ENCODE results near the gene NUDT4.
A peak's percentile ranks its signal among the peaks of the same experiment; 100 is the strongest.

The NUDT4 gene

DNA sequence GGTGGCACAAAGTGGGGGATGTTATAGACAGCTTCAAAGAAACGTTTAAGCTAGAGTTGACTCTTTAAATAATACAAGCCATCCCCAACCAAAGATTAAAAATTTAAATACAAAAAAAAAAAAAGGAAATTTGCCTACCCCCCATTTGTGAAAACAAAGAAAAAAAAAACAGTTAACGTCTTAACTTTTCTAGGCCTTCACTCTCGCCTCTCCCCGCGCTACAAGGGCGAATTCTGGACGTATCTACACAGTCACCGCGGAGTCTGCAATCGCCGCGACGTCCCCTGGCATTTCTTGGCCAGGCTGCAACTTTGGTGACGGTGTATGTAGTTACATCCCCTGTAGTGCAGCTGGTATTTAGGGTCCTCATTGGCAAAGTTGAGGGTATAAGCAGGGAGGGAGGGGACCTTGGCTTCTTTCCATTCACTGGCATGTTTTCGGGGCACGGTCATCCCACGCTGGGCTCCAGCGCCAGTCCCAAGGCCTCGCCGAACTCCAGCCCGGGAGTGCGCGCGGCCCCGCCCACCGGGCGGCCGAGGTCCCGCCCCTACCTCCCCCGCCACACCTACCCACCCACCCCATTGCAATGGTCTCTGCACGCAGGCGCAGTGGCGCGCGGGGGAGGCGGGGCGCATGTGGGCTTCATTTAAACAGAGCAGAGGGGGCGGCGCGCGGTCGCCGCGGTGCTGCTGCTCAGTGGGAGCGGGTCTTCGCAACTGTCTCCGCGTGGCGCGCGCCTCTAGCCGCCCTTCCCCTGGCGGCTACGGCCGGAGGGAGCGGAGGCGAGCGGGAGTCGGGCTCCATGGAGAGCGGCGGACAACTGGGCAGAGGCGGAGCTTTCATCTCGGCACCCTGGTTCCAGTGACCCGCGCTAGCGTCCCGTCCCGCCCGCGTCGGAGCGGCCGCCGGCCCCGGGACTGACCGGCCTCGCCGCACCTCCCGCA is at the start of gene NUDT4:
TSS of gene NUDT4 (plus strand) at position 674 of the 944 bp plus-strand sequence. CDS start 398 bp downstream, outside the sequence.
- DNase-seq: peak; percentile 96

DNA sequence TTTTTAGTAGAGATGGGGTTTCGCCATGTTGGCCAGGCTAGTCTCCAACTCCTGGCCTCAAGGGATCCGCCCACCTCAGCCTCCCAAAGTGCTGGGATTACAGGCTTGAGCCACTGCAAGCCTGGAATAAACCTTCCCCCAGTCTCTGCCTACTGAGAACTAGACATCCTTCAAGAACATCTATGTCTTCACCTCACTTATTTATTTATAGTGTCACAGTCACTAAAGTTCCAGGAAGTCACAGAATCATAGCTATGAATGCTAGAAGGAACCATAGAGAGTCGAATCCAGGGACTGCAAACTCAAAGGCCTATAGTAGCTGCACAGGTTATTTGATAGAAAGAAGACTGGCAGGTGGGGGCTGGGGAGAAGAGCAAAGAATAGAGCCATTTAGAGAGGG is 44.7 kb upstream of the NUDT4 start:
- no peak for DNase-seq

DNA sequence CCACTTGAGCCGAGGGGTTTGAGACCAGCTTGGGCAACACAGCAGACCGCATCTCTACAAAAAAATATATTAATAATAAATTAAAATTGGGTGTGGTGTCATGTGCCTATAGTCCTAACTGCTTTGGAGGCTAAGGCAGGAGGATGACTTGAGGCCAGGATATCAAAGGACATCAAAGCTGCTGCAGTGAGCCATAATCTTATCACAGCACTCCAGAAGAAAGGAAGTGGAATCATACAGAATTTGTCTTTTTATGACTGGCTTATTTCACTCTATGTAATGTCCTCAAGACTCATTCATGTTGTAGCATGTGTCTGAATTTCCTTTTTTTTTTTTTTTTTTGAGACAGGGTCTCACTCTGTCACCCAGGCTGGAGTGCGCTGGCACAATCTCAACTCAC is 43.9 kb upstream of the NUDT4 start:
- no peak for DNase-seq

DNA sequence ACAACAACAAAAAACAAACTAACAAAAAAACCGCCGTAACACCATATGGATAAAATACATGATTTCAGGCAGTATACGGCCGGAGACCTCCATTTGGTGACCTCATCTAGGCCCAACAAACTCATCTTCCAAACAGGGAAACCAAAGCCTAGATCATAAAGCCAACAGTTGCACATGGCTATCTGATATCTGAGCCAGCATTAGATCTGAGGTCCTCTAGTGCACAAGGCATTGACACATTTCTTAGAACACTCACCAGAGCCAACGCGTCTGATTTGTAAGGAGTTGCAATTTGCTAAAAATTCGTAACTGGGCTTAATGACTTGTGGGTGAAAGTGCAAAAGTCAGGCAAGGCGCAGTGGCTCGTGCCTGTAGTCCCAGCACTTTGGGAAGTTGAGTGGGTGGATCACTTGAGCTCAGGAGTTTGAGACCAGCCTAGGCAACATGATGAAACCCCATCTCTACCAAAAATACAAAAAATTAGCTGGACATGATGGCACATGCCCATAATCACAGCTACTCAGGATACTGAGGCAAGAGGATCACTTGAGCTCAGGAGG is 42.0 kb upstream of the NUDT4 start:
- DNase-seq: no peak

DNA sequence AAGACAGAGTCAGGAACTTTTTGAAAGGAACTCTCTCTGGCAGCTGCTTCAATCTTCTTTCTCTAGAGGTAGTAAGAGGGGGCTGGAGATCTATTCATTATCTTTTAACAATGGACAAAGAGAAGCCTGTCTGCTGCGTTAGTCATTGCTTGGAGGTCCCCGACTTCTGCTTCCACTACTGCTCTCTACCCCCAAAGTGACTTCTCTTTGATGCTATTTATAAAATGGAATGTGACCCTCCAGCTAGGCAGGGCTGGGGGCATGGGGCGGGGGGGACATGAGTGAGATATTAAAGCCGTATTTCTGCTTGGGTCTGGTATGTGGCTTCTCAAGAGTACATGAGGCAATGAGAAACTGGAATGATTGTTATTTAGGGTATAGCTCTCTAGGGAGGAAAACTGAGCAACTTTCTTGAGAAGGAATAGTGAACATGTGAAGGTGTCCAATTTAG is 41.4 kb upstream of the NUDT4 start:
- DNase-seq: no peak

DNA sequence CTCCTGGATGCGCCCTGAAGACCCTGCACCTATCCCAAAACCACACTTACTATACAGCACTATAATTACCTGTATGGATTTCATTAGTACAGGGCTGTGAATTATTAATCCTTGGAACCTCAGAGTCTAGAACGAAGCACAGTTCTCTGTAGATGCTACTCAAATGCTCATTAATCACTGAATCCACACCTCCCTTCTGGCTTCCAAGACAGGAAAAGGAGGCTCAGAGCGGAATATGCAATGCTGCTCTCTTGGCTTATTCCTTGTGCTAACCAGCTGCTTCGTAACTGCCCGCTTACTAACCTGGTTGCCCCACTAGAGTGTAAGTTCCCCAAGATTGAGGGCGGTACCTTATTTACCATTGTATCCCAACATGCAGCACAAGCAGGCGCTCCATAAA is 39.1 kb upstream of the NUDT4 start:
- no peak for DNase-seq

DNA sequence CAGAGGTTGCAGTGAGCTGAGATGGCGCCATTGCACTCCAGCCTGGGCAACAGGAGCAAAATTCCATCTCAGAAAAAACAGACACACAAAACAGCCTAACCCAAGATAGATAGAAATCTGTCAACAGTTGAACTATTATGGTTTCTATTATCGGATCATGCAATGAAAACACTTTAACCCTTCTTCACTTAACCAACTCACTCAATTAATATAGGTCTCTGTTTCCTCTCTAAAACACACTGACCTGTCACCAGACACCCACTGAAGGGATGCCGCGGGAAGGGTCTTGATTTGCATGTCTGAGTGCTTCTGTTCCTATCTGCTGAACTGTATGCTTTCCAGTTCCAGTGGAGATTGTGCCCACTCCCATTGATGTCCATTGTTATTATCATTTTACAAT is 38.0 kb upstream of the NUDT4 start:
- no peak for DNase-seq

DNA sequence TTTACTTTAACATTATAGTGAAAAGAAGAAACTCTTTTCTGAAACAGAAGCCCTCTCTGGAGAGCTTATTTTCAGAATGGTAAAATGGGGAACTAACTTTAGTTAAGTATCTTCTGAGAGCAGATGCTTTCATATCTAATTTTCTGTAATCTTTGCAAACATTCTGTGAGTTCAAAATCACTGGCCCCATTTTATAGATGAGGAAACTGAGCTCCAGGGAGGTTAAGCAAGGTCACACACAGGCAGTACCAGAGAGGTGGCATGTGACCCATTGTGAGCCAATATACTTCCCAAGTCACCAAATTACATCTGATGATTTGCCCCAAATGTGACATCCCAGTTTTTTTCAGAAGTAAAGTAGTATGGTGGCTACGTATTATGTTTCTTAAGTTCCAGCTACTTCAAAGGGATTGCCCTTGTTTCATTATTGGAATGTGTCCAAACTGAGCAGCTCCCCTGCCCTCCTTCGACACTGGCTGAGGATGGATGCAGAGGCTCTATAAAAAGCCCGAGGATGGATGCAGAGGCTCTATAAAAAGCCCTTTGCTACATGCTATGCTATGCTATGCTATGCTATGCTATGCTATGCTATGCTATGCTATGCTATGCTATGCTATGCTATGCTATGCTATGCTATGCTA is 36.2 kb upstream of the NUDT4 start:
- no peak for DNase-seq

DNA sequence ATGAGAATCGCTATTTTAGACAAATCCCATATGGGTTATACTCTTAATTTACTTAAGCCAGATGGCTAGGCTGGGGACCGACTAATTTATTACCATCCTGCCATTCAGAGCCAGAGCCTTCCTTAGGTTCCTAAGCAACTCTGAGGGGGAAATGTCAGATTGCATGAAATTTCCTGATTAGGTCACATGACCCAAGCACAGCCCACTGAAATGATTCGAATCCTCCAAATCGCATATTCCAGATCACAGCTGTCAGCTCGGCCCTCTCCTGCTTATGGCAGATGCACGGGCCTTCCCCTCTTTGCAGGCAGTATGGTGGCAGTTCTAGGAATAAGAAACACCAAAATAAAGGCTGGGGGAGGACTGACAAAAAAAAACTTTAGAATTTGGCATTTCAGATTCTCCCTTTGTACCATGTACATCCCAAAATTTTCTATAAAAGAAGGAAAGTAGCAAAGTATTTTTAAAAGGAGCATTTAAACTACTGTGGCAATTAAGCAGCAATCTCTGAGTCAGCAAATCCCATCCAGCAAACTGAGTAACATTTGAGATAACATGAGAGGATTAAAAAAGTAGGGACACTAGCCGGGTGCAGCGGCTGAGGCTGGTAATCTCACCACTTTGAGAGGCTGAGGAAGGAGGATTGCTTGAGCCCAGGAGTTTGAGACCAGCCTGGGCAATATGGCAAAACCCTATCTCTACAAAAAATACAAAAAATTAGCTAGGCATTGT is 30.5 kb upstream of the NUDT4 start:
- DNase-seq: no peak

DNA sequence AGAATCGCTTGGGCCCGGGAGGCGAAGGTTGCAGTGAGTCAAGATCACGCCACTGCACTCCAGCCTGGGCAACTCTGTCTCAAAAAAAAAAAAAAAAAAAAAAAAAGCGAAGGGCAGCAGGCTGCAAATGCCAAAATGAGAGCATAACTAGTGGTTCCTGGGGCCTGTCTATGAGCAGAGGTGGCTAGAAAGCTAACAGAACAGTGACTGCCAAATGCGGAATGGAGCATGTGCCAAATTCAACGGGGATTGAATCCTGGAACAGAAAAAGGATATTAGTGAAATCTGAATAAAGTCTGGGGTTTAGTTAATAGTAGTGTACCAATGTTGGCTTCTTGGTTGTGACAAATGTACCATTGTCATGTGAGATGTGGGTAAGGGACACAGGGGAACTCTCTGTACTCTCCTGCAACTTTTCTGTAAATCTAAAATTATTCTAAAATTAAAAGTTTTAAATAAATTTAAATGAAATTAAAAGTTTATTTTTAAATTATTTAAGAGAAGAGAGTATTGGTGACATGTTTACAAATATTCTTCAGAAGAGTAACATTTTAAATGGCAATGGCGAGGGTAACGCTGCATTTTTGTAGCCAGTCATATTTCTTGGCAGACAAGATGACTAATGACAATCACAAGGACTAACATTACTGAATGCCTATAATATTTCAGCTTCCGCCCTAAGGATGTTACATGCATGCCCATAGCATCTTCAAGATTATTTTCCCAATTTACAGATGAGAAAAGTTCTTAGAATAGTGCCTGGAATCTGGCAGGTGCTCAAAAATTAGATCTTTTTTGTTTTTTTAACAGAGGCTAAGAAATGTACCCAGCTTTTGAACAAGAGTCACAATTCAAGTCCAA is 28.9 kb upstream of the NUDT4 start:
- DNase-seq: no peak

DNA sequence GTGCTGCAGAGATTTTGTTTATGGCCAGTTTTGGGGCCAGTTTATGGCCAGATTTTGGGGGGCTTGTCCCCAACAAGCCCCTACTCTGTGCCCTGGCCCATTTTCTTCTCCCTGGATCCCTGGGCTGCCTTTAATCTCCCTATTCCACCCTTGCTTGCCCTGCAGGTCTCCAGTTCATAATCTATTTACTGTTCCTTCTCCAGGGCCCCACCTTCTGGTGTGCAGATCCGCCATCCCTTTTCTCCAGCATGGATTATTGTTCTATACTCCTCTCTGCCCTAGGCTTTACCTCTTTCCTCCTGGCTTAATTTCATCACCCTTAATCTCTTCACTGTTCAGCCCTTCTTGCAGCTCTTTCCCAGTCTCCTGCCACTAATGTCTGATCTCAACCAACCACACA is 26.0 kb upstream of the NUDT4 start:
- DNase-seq: no peak

DNA sequence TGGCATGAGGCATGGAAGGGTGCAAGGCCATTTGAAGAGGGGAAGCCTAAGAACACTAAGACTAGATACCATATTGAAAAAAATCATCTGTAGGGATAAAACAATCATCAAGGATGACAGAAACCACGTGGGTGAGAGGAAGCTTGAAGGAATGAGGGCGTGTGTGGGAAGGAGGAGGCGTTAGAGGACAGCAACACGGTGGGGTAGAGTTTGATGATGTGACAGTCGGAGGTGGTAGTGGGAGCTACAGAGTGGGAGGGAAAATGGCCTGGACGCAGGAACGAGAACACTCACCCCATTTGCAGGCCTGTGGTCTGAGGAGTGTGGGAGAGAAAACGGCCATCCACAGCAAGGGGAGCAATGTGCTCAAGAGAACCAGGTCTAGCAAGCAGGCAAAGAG is 25.4 kb upstream of the NUDT4 start:
- no peak for DNase-seq

DNA sequence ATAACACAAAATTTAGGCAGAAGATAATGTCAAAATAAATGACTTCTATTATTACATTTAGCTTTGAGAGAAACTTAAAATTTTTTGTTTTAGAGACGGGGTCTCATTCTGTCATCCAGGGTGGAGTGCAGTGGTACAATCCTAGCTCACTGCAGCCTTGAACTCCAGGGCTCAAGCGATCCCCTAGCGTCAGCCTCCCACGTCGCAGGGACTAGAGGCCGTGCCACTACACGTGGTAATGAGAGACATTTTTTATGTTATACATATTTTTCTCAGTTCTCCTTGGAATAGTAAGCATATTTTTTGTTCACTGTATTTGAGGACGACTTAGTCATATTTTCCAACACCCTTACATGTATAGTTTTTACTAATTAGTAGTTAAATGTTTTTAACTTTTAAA is 21.5 kb upstream of the NUDT4 start:
- DNase-seq: no peak

DNA sequence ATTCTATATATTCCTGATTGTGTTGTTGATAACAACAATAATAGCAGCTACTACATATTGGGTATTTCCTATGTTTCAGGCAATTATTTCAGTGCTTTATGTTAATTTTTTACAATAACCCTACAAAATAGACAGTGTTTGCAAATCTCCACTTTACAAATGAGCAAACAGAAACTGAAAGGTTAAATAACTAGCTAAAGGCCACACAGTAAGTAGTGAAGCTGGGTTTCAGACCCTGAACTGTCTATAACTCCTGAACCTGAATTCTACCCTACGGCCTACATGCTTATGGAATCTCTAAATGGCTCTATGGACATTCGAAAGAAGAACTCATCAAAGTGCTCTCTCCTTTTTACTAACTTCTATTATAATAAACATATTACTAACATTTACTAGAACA is 19.7 kb upstream of the NUDT4 start:
- DNase-seq: no peak

DNA sequence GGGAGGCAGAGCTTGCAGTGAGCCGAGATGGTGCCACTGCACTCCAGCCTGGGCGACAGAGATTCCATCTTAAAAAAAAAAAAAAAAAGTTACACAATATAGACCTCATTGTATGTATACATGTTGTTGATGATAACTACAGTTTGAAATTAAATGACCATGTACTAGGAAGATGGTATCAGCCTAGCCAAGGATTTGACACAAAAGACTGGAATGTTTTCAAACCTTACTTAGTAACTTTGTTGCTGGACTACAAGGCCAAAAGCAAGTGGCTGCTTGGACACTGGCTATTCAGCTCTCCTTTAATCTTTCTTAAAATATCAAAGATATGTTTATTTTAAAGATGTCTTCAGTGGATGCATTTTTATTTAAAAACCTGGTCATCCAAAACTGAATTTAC is 18.9 kb upstream of the NUDT4 start:
- DNase-seq: no peak

DNA sequence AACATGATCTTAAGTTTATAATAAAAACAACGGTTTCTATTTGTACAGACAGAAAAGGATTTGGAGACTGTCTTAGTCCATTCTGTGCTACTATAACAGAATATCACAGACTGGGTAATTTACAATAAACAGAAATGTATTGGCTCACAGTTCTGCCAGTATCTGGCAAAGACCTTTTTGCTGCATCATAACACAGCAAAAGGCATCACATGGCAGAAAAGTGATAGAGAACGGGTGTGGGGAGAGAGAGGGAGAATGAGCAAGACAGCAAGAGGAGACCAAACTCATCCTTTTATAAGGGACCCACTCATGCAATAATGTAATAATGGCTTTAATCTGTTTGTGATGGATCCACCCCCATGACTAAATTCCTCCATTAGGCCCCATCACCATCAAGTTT is 17.0 kb upstream of the NUDT4 start:
- DNase-seq: no peak

DNA sequence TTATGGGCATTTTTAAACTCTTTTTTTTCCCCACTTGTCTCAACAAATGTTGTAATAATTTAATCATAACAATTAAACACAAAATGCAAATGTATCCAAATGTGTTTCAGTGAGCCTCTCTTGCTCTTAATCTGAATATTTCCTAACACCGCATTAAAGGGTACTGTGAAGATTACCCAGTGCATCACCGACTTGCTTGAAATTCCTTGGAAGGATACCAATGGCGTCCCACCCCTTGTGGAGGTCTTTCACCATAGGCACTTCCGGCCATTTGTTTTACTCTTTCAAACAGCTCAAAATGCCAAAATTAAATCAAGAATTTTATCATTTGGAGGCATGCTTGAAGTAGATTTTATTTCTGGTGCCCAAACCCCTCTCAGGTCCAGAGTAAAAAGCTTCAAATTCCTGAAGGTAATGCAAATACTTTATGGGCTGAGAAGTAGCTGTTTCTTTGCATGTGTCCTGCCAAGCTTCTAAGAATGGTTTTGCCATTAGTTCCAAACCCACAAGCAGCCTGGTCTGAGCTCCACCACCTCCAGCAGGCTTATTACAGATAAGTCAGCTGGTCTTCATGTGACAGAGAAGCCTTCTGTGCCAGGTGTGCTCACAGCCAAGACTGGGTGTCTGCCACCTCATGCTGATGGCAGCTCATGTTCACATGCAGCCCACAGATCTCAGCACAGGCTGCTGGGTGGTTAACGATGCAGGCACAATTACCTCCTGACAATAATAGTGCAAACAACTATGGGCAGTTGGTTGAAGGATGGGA is 16.4 kb upstream of the NUDT4 start:
- DNase-seq: no peak

DNA sequence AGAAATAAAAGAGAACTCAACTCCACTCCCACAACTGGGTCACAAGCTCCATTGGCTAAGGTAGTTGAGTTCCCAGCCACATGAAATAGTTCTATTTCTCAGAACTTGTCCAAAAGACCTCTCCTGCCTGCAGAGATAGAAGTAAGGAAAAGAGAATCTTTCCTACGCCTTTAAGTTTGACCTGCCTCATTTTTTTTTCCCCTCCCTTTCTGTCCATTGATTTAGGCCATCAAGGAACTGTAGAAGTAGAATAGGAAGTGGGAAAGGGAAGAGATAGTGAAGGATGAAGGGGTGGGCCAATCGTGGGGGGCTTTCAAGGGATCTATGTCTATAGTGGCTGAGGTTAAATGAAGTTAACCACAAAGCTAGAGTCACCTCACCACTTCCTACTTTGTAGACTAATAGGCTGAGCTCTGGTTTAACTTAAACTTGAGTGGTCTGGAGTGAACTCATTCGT is 13.9 kb upstream of the NUDT4 start:
- DNase-seq: no peak

DNA sequence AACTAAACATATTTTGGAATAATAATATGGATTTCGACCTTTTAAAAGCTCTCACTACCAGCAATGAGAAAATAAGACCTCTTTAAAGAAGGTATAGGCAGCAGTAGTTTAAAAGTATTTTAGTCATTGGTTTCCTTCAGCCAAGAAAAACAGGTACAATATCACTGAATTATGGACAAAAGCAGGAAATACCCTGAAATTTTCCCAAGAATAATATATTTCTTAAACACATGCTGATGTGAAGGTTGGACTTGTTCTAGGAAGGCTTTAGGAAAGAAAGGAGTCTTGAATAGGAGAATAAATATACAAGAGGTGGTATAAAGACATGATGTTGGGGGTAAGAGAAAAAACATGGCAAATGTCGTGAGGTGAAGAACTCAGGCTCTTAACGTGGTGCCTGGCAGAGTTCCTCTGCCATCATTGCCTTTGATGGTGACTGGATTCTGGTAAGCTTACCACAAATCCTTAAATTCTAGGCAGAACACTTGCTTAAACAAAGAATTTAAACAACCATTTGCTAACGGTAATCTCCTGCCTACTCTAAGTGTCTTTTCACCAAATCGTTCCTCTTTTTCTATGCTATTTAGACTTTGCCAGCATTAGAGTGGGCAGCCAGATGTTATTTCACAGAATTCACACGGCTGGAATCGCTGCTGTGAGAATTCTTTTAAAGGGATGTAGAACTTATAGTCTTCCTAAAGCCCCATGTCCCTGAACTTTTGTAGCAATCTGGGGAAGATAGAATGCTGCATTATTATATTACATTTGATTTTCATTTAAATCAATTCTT is 11.9 kb upstream of the NUDT4 start:
- no peak for DNase-seq

DNA sequence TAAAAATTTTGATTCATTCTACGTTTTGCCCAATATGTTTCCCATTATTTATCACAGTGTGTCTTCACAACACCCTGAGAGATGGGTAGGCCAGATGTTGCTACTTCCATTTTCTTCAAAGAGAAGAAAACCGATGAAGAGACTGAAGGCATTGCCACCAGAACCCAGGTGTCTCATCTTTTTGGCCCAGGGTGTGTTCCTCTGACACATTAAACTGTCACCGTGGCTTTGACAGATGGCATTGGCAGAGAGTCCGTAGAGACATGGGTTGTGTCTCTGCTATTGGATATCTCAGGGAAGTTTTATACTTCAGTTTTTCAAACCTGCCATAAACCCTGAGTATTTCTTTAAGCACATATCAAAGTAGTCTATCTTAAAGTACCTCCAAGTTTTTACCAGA is 11.3 kb upstream of the NUDT4 start:
- no peak for DNase-seq

DNA sequence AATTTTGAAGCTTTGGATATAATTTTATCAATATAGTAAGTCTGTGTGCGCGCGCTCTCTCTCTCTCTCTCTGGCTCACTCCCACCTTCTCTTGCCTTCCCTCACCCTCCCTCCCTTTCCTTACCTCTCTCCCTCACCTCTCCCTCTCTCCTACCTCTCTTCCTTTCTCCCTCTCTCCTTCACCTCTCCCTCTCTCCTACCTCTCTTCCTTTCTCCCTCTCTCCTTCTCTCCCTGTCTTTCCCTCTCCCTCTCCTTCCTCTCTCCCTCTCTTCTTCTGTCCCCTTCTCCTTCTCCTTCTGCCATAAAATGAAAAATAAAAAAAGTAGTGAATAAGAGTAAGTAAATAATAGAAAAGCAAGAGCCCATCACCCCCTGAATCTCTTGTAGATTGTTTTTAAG is 9.0 kb upstream of the NUDT4 start:
- no peak for DNase-seq

Data from activated CD4-positive, alpha-beta T cell treated with anti-CD3 and anti-CD28 coated beads for 1 hour (primary cell).